GM19467 (cell line): Measurements from ENCODE around the gene STX16.
"Not testable (repeated sequence)": the region's sequence is repeated elsewhere in the genome, so short reads cannot be mapped to it uniquely, and the experiment has no call there.

Experiments used
- ATAC-seq: cut with Tn5 transposase; IDR thresholded peaks from one replicate; pipeline ENCODE4 v1.9.1; 2021; ENCODE audit warnings: mild to moderate bottlenecking, moderate library complexity; ENCODE audit not compliant: unreplicated experiment

Gene STX16

GRCh38 chr20:58635279-58635665 lies 15.8 kb upstream of the STX16 start:
- ATAC-seq = no peak

GRCh38 chr20:58636396-58636982 lies 14.6 kb upstream of the STX16 start:
- ATAC-seq = no peak

DNA sequence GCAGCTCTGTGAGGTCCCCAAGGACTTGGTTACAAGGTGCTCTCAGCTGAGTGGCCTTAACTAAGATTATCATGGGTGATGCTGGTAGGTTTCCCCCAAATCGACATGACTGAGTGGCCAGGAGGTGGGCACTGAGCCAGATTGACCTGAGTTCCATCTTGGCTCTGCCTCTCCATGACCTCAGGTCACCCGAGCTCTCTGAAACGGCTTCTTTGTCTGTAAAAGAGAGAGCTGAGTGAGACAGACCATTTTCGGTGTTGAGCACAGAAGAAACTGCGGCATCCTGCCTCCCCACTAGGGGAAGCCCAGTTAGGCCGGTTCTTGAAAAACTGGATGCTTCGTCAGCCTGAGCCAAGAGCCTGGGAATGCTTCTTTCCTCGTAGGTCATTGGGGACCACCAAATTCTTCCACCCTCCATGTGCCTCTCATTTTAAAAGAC lies 14.1 kb upstream of the STX16 start:
- ATAC-seq = no peak

DNA sequence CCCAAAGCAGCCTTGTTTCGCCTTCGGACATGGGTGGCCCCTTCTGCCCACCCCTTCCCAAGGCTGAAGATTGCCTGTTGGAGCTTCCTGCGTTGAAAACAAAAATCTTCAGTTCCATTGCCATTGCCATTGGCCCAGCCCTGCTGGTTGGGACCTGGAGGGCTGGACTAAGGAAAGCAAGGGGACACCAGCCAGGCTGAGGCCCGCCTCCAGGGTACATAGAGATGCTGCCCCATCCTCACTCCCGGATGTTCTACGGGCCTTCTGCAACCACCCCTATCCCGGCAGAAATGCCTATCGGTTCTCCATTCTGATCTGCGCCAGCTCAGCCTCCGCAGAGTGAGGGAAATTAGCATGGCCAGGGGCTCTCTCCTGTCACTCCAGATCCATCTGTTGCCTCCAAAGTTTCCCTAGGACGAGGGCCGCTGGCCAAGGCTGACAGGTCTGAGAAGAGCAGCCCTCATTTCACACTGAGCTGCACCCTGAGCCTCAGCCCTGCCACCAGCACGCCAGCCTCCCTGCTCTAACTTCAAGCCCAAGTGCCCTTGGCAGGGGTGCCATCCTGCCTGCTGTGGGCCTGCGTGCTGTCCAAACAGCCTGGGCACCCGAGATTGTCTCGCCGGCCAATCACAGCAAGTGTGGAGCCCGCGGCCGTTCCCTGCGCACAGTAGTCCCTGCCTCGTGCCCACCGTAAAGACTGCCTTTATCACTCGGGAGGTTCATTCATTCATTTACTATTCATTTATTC lies 13.4 kb upstream of the STX16 start:
- ATAC-seq = no peak

DNA sequence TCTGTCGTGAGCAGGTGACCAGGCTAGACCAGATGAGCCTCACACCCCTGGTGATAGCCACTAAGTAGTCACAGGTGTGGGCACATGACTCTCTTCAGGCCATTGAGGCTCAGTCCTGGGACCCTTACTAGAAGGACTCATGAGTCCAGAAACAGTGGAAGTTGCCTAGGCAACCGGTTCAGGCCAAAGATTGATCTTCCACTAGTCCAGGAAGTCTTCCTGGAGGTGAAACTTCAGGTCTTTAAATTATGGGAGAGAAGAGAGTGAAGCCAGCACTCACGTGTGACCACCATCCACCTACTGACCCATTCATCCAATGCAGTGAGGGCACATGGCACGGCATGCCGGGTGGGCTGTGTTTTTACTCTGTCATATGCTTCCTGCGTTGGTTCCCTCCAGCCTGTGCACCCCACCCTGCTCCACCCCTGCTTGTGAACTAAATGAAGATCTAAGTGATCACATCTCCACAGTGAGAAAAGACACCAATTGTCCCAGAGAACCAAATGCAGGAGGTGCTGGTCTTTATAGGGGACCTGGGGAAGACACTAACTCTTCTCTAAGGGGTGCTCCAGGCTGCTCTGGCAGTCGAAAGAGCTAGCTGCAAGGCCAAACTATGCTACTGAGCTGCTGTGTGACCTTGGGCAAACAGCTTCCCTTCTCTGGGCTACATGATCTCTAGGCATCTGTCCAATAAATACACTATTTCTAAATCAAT lies 12.5 kb upstream of the STX16 start:
- no peak for ATAC-seq

- ATAC-seq = no peak
These were observed 11.6 kb upstream of the STX16 start for GRCh38 chr20:58639182-58640146.

GRCh38 chr20:58640446-58640845 lies 10.6 kb upstream of the STX16 start:
- no peak for ATAC-seq

DNA sequence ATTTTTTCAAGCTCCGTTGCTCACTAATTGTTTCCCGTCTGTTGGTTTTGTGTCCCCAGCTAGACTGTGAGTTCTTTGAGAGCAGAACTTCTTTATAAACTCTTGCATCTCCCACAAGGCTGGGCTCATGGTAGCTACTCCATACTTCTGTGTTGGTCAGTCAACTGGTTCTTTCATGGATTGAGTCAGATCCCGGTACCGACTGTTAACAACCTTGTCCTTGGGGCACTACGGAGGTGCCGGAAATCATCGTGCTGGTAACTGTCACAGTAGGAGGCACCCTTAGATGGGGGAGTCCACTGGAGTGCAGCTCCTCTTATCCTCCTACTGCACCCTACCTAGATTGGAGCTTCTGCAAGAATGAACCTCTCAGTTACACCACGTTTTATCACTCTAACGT lies 8.6 kb upstream of the STX16 start:
- no peak for ATAC-seq

DNA sequence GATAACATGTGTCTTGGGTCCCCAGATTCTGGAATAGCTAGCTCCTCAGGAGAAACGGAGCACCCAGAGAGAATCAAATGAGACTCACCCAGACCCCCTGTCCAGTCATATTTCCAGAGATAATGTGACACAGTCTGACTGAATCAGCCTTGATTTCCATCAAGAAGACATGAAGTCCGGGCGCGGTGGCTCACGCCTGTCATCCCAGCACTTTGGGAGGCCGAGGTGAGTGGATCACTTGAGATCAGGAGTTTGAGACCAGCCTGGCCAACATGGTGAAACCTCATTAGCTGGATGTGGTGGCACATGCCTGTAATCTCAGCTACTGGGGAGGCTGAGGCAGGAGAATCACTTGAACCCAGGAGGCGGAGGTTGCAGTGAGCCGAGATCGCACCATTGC lies 8.2 kb upstream of the STX16 start:
- ATAC-seq = not testable (repeated sequence)

DNA sequence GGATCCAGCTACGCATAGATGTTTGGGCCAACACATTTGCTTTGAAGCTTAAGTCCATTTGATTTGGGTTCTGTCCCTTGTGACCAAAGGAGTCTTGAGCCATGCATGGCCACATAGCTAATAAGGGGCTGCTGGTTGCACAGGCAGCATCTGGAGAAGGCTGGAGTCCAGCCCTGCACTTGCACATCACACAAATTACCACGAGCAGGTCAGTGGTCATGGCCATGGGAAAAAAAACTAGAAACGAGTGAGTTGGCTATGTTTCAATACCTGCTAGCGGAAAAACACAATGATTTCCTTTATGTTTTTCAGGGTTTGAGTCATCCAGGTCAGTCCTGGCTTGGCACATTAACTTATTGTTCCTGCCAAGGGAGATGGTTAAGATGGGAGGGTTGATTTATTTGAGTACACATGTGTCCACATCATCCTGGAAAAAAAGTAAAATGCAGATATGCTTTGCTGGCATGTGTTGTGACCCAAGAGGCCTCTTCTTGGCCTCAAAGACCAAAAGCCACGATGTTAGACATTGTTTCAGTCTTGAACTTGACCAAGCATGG lies 5.6 kb upstream of the STX16 start:
- ATAC-seq = no peak

DNA sequence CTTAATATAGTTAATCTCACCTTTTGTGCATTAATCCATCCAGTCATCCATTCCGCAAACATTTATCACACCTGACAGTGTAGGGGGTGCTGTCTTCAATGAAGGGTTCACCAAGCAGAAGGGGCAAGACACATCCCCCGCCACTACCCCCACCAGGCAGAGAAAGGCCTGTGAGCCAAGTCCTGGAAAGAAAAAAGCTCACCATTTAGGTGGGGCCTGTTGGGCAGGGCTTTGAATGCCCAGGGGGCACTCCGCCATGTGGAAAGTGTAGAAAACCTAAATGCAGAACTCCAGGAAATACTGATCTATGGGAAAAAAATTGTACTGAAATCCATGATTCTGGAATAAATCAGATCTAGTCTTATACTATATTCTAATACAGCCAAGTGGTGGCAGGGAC lies 4.8 kb upstream of the STX16 start:
- ATAC-seq = no peak

GRCh38 chr20:58646703-58647102 lies 4.4 kb upstream of the STX16 start:
- ATAC-seq = no peak

GRCh38 chr20:58647162-58647795 lies 3.8 kb upstream of the STX16 start:
- no peak for ATAC-seq

GRCh38 chr20:58647796-58648501 lies 3.1 kb upstream of the STX16 start:
- no peak for ATAC-seq

- ATAC-seq = not testable (repeated sequence)
These were observed 2.6 kb upstream of the STX16 start for GRCh38 chr20:58648502-58648825.

DNA sequence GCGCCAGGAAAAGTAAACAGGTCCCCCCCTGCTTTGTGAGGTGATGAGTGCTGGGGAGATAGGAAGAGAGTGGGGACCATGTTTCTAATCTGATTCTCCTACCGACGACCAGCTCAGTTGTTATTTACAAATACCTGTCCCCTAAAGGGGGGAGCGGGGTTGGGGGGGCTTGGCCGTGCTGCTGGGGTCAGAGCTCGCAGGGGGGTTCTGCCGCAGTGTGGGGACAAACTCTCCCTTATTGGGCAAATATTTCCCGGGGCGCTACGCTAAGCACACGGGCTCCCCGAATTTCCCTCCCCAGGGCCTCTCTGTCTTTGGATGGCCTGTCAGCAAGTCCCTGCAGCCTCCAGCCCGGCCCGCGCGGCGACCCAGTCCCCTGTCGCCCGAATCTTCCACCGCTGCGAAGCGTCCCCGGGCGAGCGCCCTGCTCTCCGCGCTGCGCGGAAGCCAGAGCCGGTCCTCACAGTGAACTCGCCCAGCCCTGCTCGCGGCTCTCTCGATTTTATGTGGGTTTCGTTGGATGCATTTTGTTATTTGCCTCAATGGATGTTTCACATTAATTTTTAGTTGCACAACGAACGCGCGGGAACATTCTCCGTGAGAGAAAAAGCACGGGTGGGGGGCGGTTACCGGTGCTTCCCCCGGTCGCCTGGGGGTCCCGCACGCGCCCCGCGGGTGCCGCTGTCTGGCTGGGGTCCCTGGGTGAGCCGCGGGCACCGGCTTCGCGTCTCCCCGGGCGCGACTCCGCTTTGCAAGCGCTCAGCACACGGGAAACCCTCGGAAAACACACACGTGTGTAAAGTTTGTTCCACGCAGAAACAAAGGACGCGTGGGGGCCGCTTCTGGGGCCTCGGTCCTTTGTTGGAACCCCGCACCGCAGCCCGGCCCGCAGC lies 1.5 kb upstream of the STX16 start:
- no peak for ATAC-seq

GRCh38 chr20:58650181-58650775 lies 805 bp upstream of the STX16 start:
- ATAC-seq = no peak

GRCh38 chr20:58651559-58651945 lies 469 bp downstream of the STX16 start:
- no peak for ATAC-seq
